ENCODE measurements around the gene TEKTIP1.
"Not testable (repeated sequence)": the region's sequence is repeated elsewhere in the genome, so short reads cannot be mapped to it uniquely, and the experiment has no call there.

TEKTIP1 gene

GRCh38 chr19:3508121-3508661, 30.8 kb upstream of the TEKTIP1 start:
- DNase-seq: not testable (repeated sequence)

- DNase-seq: no peak
Measured at GRCh38 chr19:3508771-3509535, 30.0 kb upstream of the TEKTIP1 start.

- DNase-seq: no peak
Measured at GRCh38 chr19:3509566-3509989, 29.4 kb upstream of the TEKTIP1 start.

GRCh38 chr19:3510727-3511126, 28.2 kb upstream of the TEKTIP1 start:
- DNase-seq: no peak

- DNase-seq: no peak
Measured at GRCh38 chr19:3511506-3512251, 27.3 kb upstream of the TEKTIP1 start.

GRCh38 chr19:3512562-3513228, 26.3 kb upstream of the TEKTIP1 start:
- no peak for DNase-seq

- no peak for DNase-seq
Measured at GRCh38 chr19:3513229-3514140, 25.5 kb upstream of the TEKTIP1 start.

GRCh38 chr19:3514930-3515329, 24.0 kb upstream of the TEKTIP1 start:
- DNase-seq: no peak

- no peak for DNase-seq
Measured at GRCh38 chr19:3515891-3516422, 23.0 kb upstream of the TEKTIP1 start.

GRCh38 chr19:3516675-3517207, 22.2 kb upstream of the TEKTIP1 start:
- no peak for DNase-seq

- DNase-seq: no peak
Measured at GRCh38 chr19:3517638-3518037, 21.3 kb upstream of the TEKTIP1 start.

GRCh38 chr19:3518255-3518654, 20.7 kb upstream of the TEKTIP1 start:
- no peak for DNase-seq

- no peak for DNase-seq
Measured at GRCh38 chr19:3518659-3519058, 20.3 kb upstream of the TEKTIP1 start.

- no peak for DNase-seq
Measured at GRCh38 chr19:3519126-3519525, 19.8 kb upstream of the TEKTIP1 start.

GRCh38 chr19:3520166-3521103, 18.5 kb upstream of the TEKTIP1 start:
- no peak for DNase-seq

GRCh38 chr19:3521104-3521445, 17.9 kb upstream of the TEKTIP1 start:
- DNase-seq: no peak

- DNase-seq: no peak
Measured at GRCh38 chr19:3522421-3523360, 16.3 kb upstream of the TEKTIP1 start.

GRCh38 chr19:3523361-3524077, 15.5 kb upstream of the TEKTIP1 start:
- DNase-seq: no peak

Measured in NCI-H1048 (cell line).